Measurements from ENCODE around the gene ACTMAP.
A peak's percentile ranks its signal among the peaks of the same experiment; 100 is the strongest.

Gene ACTMAP

DNA sequence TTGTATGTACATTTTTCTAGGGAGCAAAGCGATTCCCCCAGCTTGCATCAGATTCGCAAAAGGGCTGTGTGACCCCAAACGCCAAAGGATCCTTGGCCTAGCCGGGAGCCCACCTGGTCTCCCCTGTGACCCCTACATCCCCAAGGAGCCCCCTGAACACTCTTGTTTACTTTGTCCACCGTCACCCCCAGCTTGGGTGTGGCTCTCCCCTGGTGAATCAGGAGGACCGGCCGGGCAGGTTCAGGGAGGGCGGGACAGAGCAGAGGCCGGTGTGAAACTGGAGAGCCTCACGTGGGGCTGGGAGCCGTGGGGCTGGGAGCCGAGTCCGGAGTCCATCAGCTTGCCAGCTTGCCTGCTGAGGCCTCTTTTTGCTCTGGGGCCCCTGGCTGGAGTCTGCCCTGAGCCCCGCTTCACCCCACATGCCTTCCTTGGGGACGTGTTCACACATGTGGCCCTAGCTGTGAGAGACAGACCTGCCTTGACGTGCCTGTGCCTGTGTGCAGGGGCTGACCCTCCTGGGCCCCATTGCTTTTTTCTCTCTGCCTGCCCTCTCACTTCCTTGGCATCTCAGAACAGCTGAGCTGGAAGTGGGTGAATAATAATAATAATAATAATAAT lies 31.4 kb downstream of the ACTMAP start:
- peak; percentile 28 for DNase-seq (ENCODE audit: low spot score)

DNA sequence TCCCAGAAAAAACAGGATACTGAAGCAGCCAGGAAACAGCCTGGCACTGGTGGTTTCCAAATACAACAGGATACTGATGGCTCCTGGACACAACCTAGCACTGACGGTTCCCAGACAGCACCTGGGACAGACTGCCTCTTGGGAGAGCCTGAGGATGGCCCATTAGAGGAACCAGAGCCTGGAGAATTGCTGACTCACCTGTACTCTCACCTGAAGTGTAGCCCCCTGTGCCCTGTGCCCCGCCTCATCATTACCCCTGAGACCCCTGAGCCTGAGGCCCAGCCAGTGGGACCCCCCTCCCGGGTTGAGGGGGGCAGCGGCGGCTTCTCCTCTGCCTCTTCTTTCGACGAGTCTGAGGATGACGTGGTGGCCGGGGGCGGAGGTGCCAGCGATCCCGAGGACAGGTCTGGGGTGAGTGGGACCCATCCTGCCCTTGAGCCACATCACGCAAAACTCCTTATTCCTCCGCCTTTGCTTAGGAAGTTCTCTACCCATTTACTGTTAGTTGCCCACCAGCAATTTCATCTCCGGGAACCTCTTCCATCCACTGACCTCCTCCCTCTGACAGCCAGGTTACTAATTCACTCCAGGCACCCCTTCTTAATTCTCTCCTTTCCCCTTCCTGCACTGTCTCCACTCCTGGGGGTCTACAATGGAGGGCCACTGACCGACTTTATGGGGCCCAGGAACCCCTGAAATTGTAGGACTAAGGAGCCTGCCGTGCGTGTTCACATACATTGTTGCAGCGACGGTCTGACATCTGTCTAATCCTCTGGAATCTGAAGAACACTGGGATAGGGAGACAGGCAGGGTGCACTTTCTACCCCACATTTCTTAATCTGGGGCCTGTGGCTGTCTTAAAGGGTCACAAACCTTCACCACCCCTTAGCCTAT lies 32.1 kb downstream of the ACTMAP start:
- DNase-seq (ENCODE audit: low spot score): no peak

- DNase-seq (ENCODE audit: low spot score): no peak
Observed at GRCh38 chr19:40717325-40717879, 32.9 kb downstream of the ACTMAP start.

- peak; percentile 95 for DNase-seq (ENCODE audit: low spot score)
Observed at GRCh38 chr19:40716482-40717324, 33.6 kb downstream of the ACTMAP start, which contains the start of the genes COQ8B and ITPKC. Gene COQ8B (minus strand): TSS chr19:40716886. CDS start chr19:40714632, 2,254 bp downstream. Gene ITPKC (plus strand): TSS chr19:40717112. CDS start chr19:40717136, 24 bp downstream.

- no peak for DNase-seq (ENCODE audit: low spot score)
Observed at GRCh38 chr19:40716031-40716481, 34.2 kb downstream of the ACTMAP start.

- DNase-seq (ENCODE audit: low spot score): peak; percentile 93
Observed at GRCh38 chr19:40714441-40715299, 35.6 kb downstream of the ACTMAP start.

GRCh38 chr19:40713939-40714338 lies 36.3 kb downstream of the ACTMAP start:
- DNase-seq (ENCODE audit: low spot score): no peak

GRCh38 chr19:40709817-40710216 lies 40.5 kb downstream of the ACTMAP start:
- DNase-seq (ENCODE audit: low spot score): no peak

GRCh38 chr19:40707615-40708014 lies 42.7 kb downstream of the ACTMAP start:
- DNase-seq (ENCODE audit: low spot score): no peak

DNA sequence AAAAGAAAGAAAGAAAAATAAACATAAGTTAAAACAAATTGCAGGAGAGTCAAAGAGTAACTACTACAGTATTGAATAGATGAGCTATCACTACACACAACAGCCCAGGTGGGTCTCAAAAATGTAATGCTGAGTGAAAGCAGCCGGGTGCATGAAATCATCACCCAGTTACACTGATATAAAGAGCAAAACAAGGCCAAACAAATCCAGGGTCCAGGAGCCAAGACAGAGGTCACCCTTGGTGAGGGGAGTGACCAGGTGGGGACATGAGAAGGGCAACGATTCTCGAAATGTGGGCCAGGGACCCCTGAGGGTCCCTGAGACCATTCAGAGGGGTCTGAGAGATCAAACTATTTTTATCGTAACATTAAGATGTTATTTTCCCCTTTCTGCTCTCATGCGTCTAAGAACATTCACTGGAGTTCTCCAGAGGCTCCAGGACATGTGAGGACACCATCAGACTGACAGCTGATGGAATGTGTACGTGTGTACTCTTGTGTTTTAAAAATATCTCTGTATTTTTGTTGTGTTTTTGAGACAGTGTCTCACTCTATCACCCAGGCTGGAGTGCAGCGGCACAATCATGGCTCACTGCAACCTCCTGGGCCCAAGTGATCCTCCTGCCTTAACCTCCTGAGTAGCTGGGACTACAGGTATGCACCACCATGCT lies 44.2 kb downstream of the ACTMAP start:
- no peak for DNase-seq (ENCODE audit: low spot score)

- DNase-seq (ENCODE audit: low spot score): no peak
Observed at GRCh38 chr19:40705362-40705651, 45.0 kb downstream of the ACTMAP start.

DNA sequence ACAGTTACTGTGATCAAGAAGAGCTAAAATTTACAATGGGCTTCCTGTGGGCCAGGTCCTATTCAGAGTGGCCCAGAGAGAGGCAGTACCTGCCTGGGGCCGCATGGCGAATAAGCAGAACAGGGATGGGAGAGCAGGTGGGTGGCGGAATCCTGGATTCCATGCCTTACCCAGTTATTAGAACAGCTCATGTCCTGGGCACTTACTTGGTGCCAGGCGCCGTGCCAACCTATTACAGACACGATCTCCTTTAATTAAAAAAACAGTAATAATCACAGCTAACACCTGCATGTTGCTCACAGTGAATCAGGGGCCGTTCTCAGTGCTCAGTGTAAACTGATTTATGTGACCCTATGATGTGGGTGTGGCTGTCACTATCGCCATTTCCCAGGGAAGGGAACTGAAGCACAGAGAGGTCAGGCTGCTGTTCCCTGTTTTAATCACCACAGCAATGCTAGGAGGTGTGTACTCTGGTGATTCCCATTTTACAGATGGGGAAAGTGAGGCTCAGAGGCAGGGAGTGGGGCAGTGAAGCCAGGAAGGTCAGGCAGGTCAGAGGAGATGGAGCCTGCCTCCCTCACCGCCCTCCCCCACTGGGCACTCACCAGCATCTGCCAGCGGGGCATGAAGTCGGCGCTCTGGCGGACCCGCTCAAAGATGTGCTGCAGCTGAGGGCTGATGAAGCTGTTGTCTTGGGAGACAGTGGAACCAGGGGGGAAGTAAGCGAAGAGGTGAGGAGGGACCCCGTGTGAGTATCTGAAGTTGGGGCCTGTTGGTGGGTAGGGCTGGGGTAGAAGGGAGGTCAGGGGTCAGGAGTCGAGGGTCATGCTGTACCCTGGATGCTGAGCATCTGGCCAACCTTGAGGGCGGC lies 45.6 kb downstream of the ACTMAP start:
- no peak for DNase-seq (ENCODE audit: low spot score)

- DNase-seq (ENCODE audit: low spot score): no peak
Observed at GRCh38 chr19:40703029-40703755, 47.1 kb downstream of the ACTMAP start.

DNA sequence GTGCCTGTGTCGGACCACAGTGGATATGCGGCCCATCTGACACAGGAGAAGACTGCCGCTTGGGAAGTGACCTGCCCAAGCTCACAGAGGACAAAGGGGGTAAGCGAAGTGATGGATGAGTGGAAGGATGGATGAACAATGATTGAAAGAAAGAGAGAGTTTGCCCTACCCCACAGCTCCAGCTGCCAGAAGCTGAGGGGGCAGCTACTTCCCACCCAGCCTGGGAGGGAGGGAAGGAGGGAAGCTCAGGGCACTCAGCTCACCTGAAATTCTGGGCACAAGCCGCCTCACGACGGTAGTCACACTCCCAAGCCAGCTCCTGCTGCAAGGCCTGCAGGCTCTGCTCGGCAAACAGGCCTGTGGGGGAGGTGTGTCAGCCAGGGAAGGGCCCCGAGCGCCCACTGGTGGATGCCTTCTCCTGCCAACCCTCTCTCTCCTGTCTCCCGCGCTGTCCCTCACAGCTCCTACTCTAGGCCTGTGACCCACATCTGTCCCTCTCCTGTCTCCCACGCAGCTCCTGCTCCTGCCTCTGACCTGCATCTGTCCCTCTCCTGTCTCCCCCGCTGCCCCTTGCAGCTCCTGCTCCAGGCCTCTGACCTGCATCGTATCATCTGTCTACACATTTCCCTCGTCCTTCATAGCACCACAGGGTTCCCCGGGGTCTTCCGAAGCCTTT lies 47.8 kb downstream of the ACTMAP start:
- DNase-seq (ENCODE audit: low spot score): no peak

GRCh38 chr19:40701758-40702157 lies 48.5 kb downstream of the ACTMAP start:
- DNase-seq (ENCODE audit: low spot score): no peak

GRCh38 chr19:40700083-40700482 lies 50.2 kb downstream of the ACTMAP start:
- DNase-seq (ENCODE audit: low spot score): no peak

GRCh38 chr19:40697007-40697406 lies 53.3 kb downstream of the ACTMAP start:
- no peak for DNase-seq (ENCODE audit: low spot score)

- DNase-seq (ENCODE audit: low spot score): no peak
Observed at GRCh38 chr19:40695881-40696280, 54.4 kb downstream of the ACTMAP start.

All from AG08395 (cell line).